Activated naive CD4-positive, alpha-beta T cell treated with anti-CD3 and anti-CD28 coated beads, Interleukin-2, amount 10 ng/mL, durations not matched to agents 7 days and 5 days (primary cell): ENCODE measurements around the gene LSM14A.
"Not testable (repeated sequence)": the region's sequence is repeated elsewhere in the genome, so short reads cannot be mapped to it uniquely, and the experiment has no call there.

ENCODE experiments used
- CTCF ChIA-PET: fragments of 350-600 bp; sonication (Branson Sonifier 250); formaldehyde crosslinking; loops from one replicate; lab custom pipeline; 2021; ENCODE audit warnings: antibody characterized with exemption; lab: Charles Lee
- DNase-seq: peaks from one replicate; pipeline ENCODE4 v3.0.0-alpha.2; 2020
- H3K27ac Mint-ChIP-seq: one replicate; pipeline ENCODE4 v1.8.0; 2021; ENCODE audit warnings: mild to moderate bottlenecking, moderate library complexity, mixed read lengths
- H3K27me3 Mint-ChIP-seq: one replicate; pipeline ENCODE4 v1.8.0; 2021; ENCODE audit warnings: mild to moderate bottlenecking, mixed read lengths
- H3K36me3 Mint-ChIP-seq: one replicate; pipeline ENCODE4 v1.8.0; 2021; ENCODE audit warnings: mixed read lengths
- H3K4me1 Mint-ChIP-seq: one replicate; pipeline ENCODE4 v1.8.0; 2021; ENCODE audit warnings: mixed read lengths
- H3K4me3 Mint-ChIP-seq: one replicate; pipeline ENCODE4 v1.8.0; 2021; ENCODE audit warnings: mild to moderate bottlenecking, moderate library complexity, mixed read lengths
- H3K9me3 Mint-ChIP-seq: one replicate; pipeline ENCODE4 v1.8.0; 2021; ENCODE audit warnings: mixed read lengths

Gene LSM14A

GRCh38 chr19:34189199-34189916 is 17.1 kb downstream of the LSM14A start:
- CTCF ChIA-PET = no interaction called here
- Mint-ChIP-seq H3K9me3 (no peaks in the 10 kb centered on the region), H3K36me3 (peaks cover 25% of the 10 kb centered on the region), H3K4me1 (peaks cover 47% of the 10 kb centered on the region), H3K4me3 (no peak overlapping the region), H3K27me3 (no peaks in the 10 kb centered on the region), H3K27ac (no peak overlapping the region)
- DNase-seq = no peak

GRCh38 chr19:34189917-34190425 is 17.7 kb downstream of the LSM14A start:
- Mint-ChIP-seq H3K9me3 (no peaks in the 10 kb centered on the region), H3K4me1 (peaks cover 41% of the 10 kb centered on the region), H3K36me3 (peaks cover 22% of the 10 kb centered on the region), H3K27ac (no peak overlapping the region), H3K27me3 (no peaks in the 10 kb centered on the region), H3K4me3 (no peak overlapping the region)
- no peak for DNase-seq
- CTCF ChIA-PET = no interaction called here

- CTCF ChIA-PET = no interaction called here
- H3K4me1 Mint-ChIP-seq = peaks cover 28% of the 10 kb centered on the region
- no peak overlapping the region for H3K4me3 Mint-ChIP-seq
- no peaks in the 10 kb centered on the region for H3K27me3 Mint-ChIP-seq
- H3K9me3 Mint-ChIP-seq = no peaks in the 10 kb centered on the region
- DNase-seq = no peak
- H3K36me3 Mint-ChIP-seq = peaks cover 18% of the 10 kb centered on the region
- no peak overlapping the region for H3K27ac Mint-ChIP-seq
These were observed 19.2 kb downstream of the LSM14A start for GRCh38 chr19:34191355-34191962.

- peak overlapping the region; percentile 38 for H3K27ac Mint-ChIP-seq
- no peak for DNase-seq
- no peaks in the 10 kb centered on the region for H3K27me3 Mint-ChIP-seq
- peaks cover 20% of the 10 kb centered on the region for H3K4me1 Mint-ChIP-seq
- H3K36me3 Mint-ChIP-seq = peaks cover 21% of the 10 kb centered on the region
- H3K9me3 Mint-ChIP-seq = no peaks in the 10 kb centered on the region
- no peak overlapping the region for H3K4me3 Mint-ChIP-seq
- CTCF ChIA-PET = interaction anchor here (0.9 to 2.2 kb wide), 2 partner anchors 26 to 48 kb away, joined by 3 to 7 read pairs; no protein-coding TSS in a partner anchor
These were observed 21.1 kb downstream of the LSM14A start for GRCh38 chr19:34193439-34193838.

GRCh38 chr19:34193876-34194275 is 21.6 kb downstream of the LSM14A start:
- peaks cover 21% of the 10 kb centered on the region for H3K36me3 Mint-ChIP-seq
- H3K4me3 Mint-ChIP-seq = no peak overlapping the region
- H3K9me3 Mint-ChIP-seq = no peaks in the 10 kb centered on the region
- H3K4me1 Mint-ChIP-seq = peaks cover 18% of the 10 kb centered on the region
- H3K27me3 Mint-ChIP-seq = no peaks in the 10 kb centered on the region
- H3K27ac Mint-ChIP-seq = peak overlapping the region; percentile 38
- DNase-seq = no peak
- CTCF ChIA-PET = interaction anchor here (0.9 to 2.2 kb wide), 2 partner anchors 26 to 48 kb away, joined by 3 to 7 read pairs; no protein-coding TSS in a partner anchor

GRCh38 chr19:34201133-34201532 is 28.8 kb downstream of the LSM14A start:
- H3K27me3 Mint-ChIP-seq = no peaks in the 10 kb centered on the region
- H3K4me3 Mint-ChIP-seq = no peak overlapping the region
- CTCF ChIA-PET = no interaction called here
- peaks cover 39% of the 10 kb centered on the region for H3K36me3 Mint-ChIP-seq
- peaks cover 3% of the 10 kb centered on the region for H3K4me1 Mint-ChIP-seq
- H3K9me3 Mint-ChIP-seq = no peaks in the 10 kb centered on the region
- peak overlapping the region; percentile 55 for H3K27ac Mint-ChIP-seq
- no peak for DNase-seq

- H3K4me3 Mint-ChIP-seq, H3K27ac Mint-ChIP-seq, H3K27me3 Mint-ChIP-seq, CTCF ChIA-PET, H3K4me1 Mint-ChIP-seq, DNase-seq, H3K9me3 Mint-ChIP-seq: not testable (repeated sequence)
- H3K36me3 Mint-ChIP-seq = peaks cover 34% of the 10 kb centered on the region
These were observed 33.0 kb downstream of the LSM14A start for GRCh38 chr19:34205324-34205723.

- H3K27ac Mint-ChIP-seq = no peak overlapping the region
- no peaks in the 10 kb centered on the region for H3K9me3 Mint-ChIP-seq
- H3K4me3 Mint-ChIP-seq = no peak overlapping the region
- no peaks in the 10 kb centered on the region for H3K27me3 Mint-ChIP-seq
- peaks cover 32% of the 10 kb centered on the region for H3K36me3 Mint-ChIP-seq
- peaks cover 2% of the 10 kb centered on the region for H3K4me1 Mint-ChIP-seq
- DNase-seq = no peak
- CTCF ChIA-PET = interaction anchor here (1.2 to 1.6 kb wide), 2 partner anchors 10 to 11 kb away, joined by 3 to 4 read pairs; no protein-coding TSS in a partner anchor
These were observed 36.1 kb downstream of the LSM14A start for GRCh38 chr19:34208291-34208884.

GRCh38 chr19:34209726-34210125 is 37.4 kb downstream of the LSM14A start:
- no peaks in the 10 kb centered on the region for H3K4me1 Mint-ChIP-seq
- H3K9me3 Mint-ChIP-seq = no peaks in the 10 kb centered on the region
- peaks cover 34% of the 10 kb centered on the region for H3K36me3 Mint-ChIP-seq
- H3K4me3 Mint-ChIP-seq = no peak overlapping the region
- CTCF ChIA-PET = no interaction called here
- H3K27ac Mint-ChIP-seq = no peak overlapping the region
- H3K27me3 Mint-ChIP-seq = no peaks in the 10 kb centered on the region
- no peak for DNase-seq

GRCh38 chr19:34213283-34213682 is 41.0 kb downstream of the LSM14A start:
- no peak for DNase-seq
- H3K27ac Mint-ChIP-seq = no peak overlapping the region
- H3K36me3 Mint-ChIP-seq = peaks cover 37% of the 10 kb centered on the region
- no peak overlapping the region for H3K4me3 Mint-ChIP-seq
- CTCF ChIA-PET = no interaction called here
- H3K27me3 Mint-ChIP-seq = no peaks in the 10 kb centered on the region
- H3K9me3 Mint-ChIP-seq = no peaks in the 10 kb centered on the region
- peaks cover 24% of the 10 kb centered on the region for H3K4me1 Mint-ChIP-seq

- CTCF ChIA-PET = no interaction called here
- no peaks in the 10 kb centered on the region for H3K27me3 Mint-ChIP-seq
- DNase-seq = no peak
- H3K27ac Mint-ChIP-seq = no peak overlapping the region
- peaks cover 37% of the 10 kb centered on the region for H3K36me3 Mint-ChIP-seq
- no peaks in the 10 kb centered on the region for H3K9me3 Mint-ChIP-seq
- peaks cover 30% of the 10 kb centered on the region for H3K4me1 Mint-ChIP-seq
- H3K4me3 Mint-ChIP-seq = no peak overlapping the region
These were observed 41.7 kb downstream of the LSM14A start for GRCh38 chr19:34214040-34214439.

- Mint-ChIP-seq H3K4me3 (no peak overlapping the region), H3K9me3 (no peaks in the 10 kb centered on the region), H3K27me3 (no peaks in the 10 kb centered on the region), H3K36me3 (peaks cover 44% of the 10 kb centered on the region), H3K27ac (peak overlapping the region; percentile 55), H3K4me1 (peaks cover 33% of the 10 kb centered on the region)
- DNase-seq = no peak
- CTCF ChIA-PET = no interaction called here
These were observed 42.8 kb downstream of the LSM14A start for GRCh38 chr19:34215006-34215665.

GRCh38 chr19:34215666-34216038 is 43.3 kb downstream of the LSM14A start:
- Mint-ChIP-seq H3K9me3 (no peaks in the 10 kb centered on the region), H3K27me3 (no peaks in the 10 kb centered on the region), H3K27ac (peak overlapping the region; percentile 55), H3K36me3 (peaks cover 46% of the 10 kb centered on the region), H3K4me1 (peaks cover 36% of the 10 kb centered on the region), H3K4me3 (no peak overlapping the region)
- CTCF ChIA-PET = interaction anchor here (0.7 kb wide), 1 partner anchor 1631 kb away, joined by 3 read pairs; no protein-coding TSS in a partner anchor
- DNase-seq = no peak

GRCh38 chr19:34216745-34217219 is 44.5 kb downstream of the LSM14A start:
- H3K9me3 Mint-ChIP-seq, DNase-seq, H3K27ac Mint-ChIP-seq, H3K4me3 Mint-ChIP-seq, CTCF ChIA-PET, H3K27me3 Mint-ChIP-seq: not testable (repeated sequence)
- peaks cover 37% of the 10 kb centered on the region for H3K4me1 Mint-ChIP-seq
- peaks cover 47% of the 10 kb centered on the region for H3K36me3 Mint-ChIP-seq
